IPS-20b (cell line): ENCODE measurements around the gene CIAO3.

Experiments
- H3K27ac ChIP-seq: one replicate; pipeline ENCODE4 v1.5.1; 2013; ENCODE audit warnings: low read length
- H3K27me3 ChIP-seq: 2 replicates; pipeline ENCODE4 v1.6.1; 2013; ENCODE audit warnings: mild to moderate bottlenecking, low read length, inconsistent platforms; ENCODE audit not compliant: insufficient read depth
- H3K36me3 ChIP-seq: 2 replicates; pipeline ENCODE4 v1.6.1; 2013; ENCODE audit warnings: low read depth, mild to moderate bottlenecking, inconsistent platforms, low read length, moderate library complexity; ENCODE audit not compliant: insufficient read depth
- H3K4me1 ChIP-seq: 2 replicates; pipeline ENCODE4 v1.6.1; 2013; ENCODE audit warnings: mild to moderate bottlenecking, control low read depth, inconsistent platforms, low read length, moderate library complexity; ENCODE audit not compliant: insufficient read depth
- H3K4me3 ChIP-seq: 2 replicates; pipeline ENCODE4 v1.5.1; 2013; ENCODE audit warnings: mild to moderate bottlenecking, low read length, inconsistent platforms
- H3K9ac ChIP-seq: 2 replicates; pipeline ENCODE4 v1.6.1; 2013; ENCODE audit warnings: low read depth, mild to moderate bottlenecking, inconsistent platforms, low read length, moderate library complexity
- H3K9me3 ChIP-seq: 2 replicates; pipeline ENCODE4 v1.6.1; 2013; ENCODE audit warnings: mild to moderate bottlenecking, low read depth, low read length, inconsistent platforms; ENCODE audit not compliant: insufficient read depth

The CIAO3 gene

GRCh38 chr16:764848-765487 lies 24.2 kb upstream of the CIAO3 start:
- Histone ChIP-seq H3K9ac (no peak overlapping the region), H3K27me3 (no peaks in the 10 kb centered on the region), H3K4me1 (no peaks in the 10 kb centered on the region), H3K36me3 (no peaks in the 10 kb centered on the region), H3K27ac (no peak overlapping the region), H3K9me3 (no peaks in the 10 kb centered on the region), H3K4me3 (no peak overlapping the region)

GRCh38 chr16:764184-764750 lies 23.5 kb upstream of the CIAO3 start:
- Histone ChIP-seq H3K9ac (no peak overlapping the region), H3K36me3 (no peaks in the 10 kb centered on the region), H3K27ac (no peak overlapping the region), H3K27me3 (no peaks in the 10 kb centered on the region), H3K9me3 (no peaks in the 10 kb centered on the region), H3K4me1 (no peaks in the 10 kb centered on the region), H3K4me3 (no peak overlapping the region)

GRCh38 chr16:763369-764183 lies 22.8 kb upstream of the CIAO3 start:
- no peak overlapping the region for H3K4me3 ChIP-seq
- H3K27me3 ChIP-seq, result no peaks in the 10 kb centered on the region
- no peak overlapping the region for H3K9ac ChIP-seq
- H3K36me3 ChIP-seq, result no peaks in the 10 kb centered on the region
- H3K27ac ChIP-seq, result no peak overlapping the region
- H3K9me3 ChIP-seq, result no peaks in the 10 kb centered on the region
- no peaks in the 10 kb centered on the region for H3K4me1 ChIP-seq

GRCh38 chr16:762595-763268 lies 21.9 kb upstream of the CIAO3 start:
- Histone ChIP-seq H3K27ac (no peak overlapping the region), H3K36me3 (no peaks in the 10 kb centered on the region), H3K27me3 (no peaks in the 10 kb centered on the region), H3K4me1 (no peaks in the 10 kb centered on the region), H3K9ac (no peak overlapping the region), H3K4me3 (no peak overlapping the region), H3K9me3 (no peaks in the 10 kb centered on the region)

GRCh38 chr16:761625-762513 lies 21.1 kb upstream of the CIAO3 start:
- H3K4me3 ChIP-seq, result no peak overlapping the region
- H3K27me3 ChIP-seq, result no peaks in the 10 kb centered on the region
- no peaks in the 10 kb centered on the region; the same call in 1 of the 2 replicates for H3K9me3 ChIP-seq
- no peak overlapping the region for H3K27ac ChIP-seq
- H3K4me1 ChIP-seq, result no peaks in the 10 kb centered on the region
- H3K9ac ChIP-seq, result no peak overlapping the region
- no peaks in the 10 kb centered on the region for H3K36me3 ChIP-seq

GRCh38 chr16:760545-761343 lies 19.9 kb upstream of the CIAO3 start, which contains the start of gene MSLN:
MSLN (plus strand) TSS chr16:760734; CDS start chr16:762681, 1,947 bp downstream.
- H3K4me3 ChIP-seq, result no peak within 1 kb of the TSS
- no peaks in the 10 kb centered on the region for H3K27me3 ChIP-seq
- H3K9ac ChIP-seq, result no peak within 1 kb of the TSS
- H3K36me3 ChIP-seq, result no peaks in the 10 kb centered on the region
- H3K4me1 ChIP-seq, result no peaks in the 10 kb centered on the region
- no peaks in the 10 kb centered on the region; the same call in 1 of the 2 replicates for H3K9me3 ChIP-seq
- no peak within 1 kb of the TSS for H3K27ac ChIP-seq

- Histone ChIP-seq H3K4me3 (no peak overlapping the region), H3K27me3 (no peaks in the 10 kb centered on the region), H3K9me3 (no peaks in the 10 kb centered on the region; the same call in 1 of the 2 replicates), H3K27ac (no peak overlapping the region), H3K36me3 (no peaks in the 10 kb centered on the region), H3K9ac (no peak overlapping the region), H3K4me1 (no peaks in the 10 kb centered on the region)
These were observed 19.3 kb upstream of the CIAO3 start for GRCh38 chr16:760065-760464.

- H3K27me3 ChIP-seq, result no peaks in the 10 kb centered on the region
- no peak overlapping the region for H3K27ac ChIP-seq
- no peak overlapping the region for H3K9ac ChIP-seq
- no peak overlapping the region for H3K4me3 ChIP-seq
- H3K36me3 ChIP-seq, result no peaks in the 10 kb centered on the region
- H3K9me3 ChIP-seq, result no peaks in the 10 kb centered on the region; the same call in 1 of the 2 replicates
- no peaks in the 10 kb centered on the region for H3K4me1 ChIP-seq
These were observed 18.5 kb upstream of the CIAO3 start for GRCh38 chr16:759110-759910.

- Histone ChIP-seq H3K27ac (no peak overlapping the region), H3K4me1 (peaks cover 9% of the 10 kb centered on the region; the same call in 1 of the 2 replicates), H3K27me3 (no peaks in the 10 kb centered on the region), H3K9me3 (no peaks in the 10 kb centered on the region; the same call in 1 of the 2 replicates), H3K9ac (no peak overlapping the region), H3K4me3 (no peak overlapping the region), H3K36me3 (no peaks in the 10 kb centered on the region)
These were observed 15.6 kb upstream of the CIAO3 start for GRCh38 chr16:756428-756827.

- Histone ChIP-seq H3K9me3 (no peaks in the 10 kb centered on the region; the same call in 1 of the 2 replicates), H3K9ac (no peak overlapping the region), H3K4me3 (no peak overlapping the region), H3K4me1 (peaks cover 10% of the 10 kb centered on the region; the same call in 1 of the 2 replicates), H3K27me3 (no peaks in the 10 kb centered on the region), H3K36me3 (no peaks in the 10 kb centered on the region), H3K27ac (no peak overlapping the region)
These were observed 13.9 kb upstream of the CIAO3 start for GRCh38 chr16:754656-755055.
